Measurements from ENCODE around the gene UNC119B.

The UNC119B gene

GRCh38 chr12:120686151-120686689 lies 24.0 kb upstream of the UNC119B start:
- Histone ChIP-seq H3K27ac (peak overlapping the region; percentile 98), H3K36me3 (replicated peaks) (no peaks in the 10 kb centered on the region), H3K27me3 (replicated peaks) (no peaks in the 10 kb centered on the region), H3K4me3 (ENCODE audit: low read depth, low read length) (peak overlapping the region; percentile 82)
- no peak for TF ChIP-seq CTCF (IDR thresholded peaks at IDR 0.05; ENCODE audit: low read depth, low read length, missing control alignments)
- in situ Hi-C loops (cut with HindIII; ENCODE audit: low pct_ligation_motif_present, low sequenced_read_pairs) = no loop called here
- DNase-seq = peak; percentile 95

- peak within 1 kb of the TSS; percentile 98 for H3K27ac ChIP-seq
- peak; percentile 96 for DNase-seq
- in situ Hi-C loops (cut with HindIII; ENCODE audit: low pct_ligation_motif_present, low sequenced_read_pairs) = no loop called here
- peak; percentile 18 for TF ChIP-seq CTCF (IDR thresholded peaks at IDR 0.05; ENCODE audit: low read depth, low read length, missing control alignments)
- no peaks in the 10 kb centered on the region for H3K27me3 ChIP-seq (replicated peaks)
- no peaks in the 10 kb centered on the region for H3K36me3 ChIP-seq (replicated peaks)
- H3K4me3 ChIP-seq (ENCODE audit: low read depth, low read length) = peak within 1 kb of the TSS; percentile 82
These were observed 23.3 kb upstream of the UNC119B start, which contains the start of gene MLEC for GRCh38 chr12:120686690-120687577. TSS of gene MLEC (plus strand) at chr12:120687149. CDS start at chr12:120687297, 148 bp downstream.

- in situ Hi-C loops (cut with HindIII; ENCODE audit: low pct_ligation_motif_present, low sequenced_read_pairs) = no loop called here
- no peaks in the 10 kb centered on the region for H3K36me3 ChIP-seq (replicated peaks)
- TF ChIP-seq CTCF (IDR thresholded peaks at IDR 0.05; ENCODE audit: low read depth, low read length, missing control alignments) = no peak
- H3K27me3 ChIP-seq (replicated peaks) = no peaks in the 10 kb centered on the region
- H3K4me3 ChIP-seq (ENCODE audit: low read depth, low read length) = peak overlapping the region; percentile 82
- DNase-seq = no peak
- peak overlapping the region; percentile 98 for H3K27ac ChIP-seq
These were observed 22.5 kb upstream of the UNC119B start for GRCh38 chr12:120687578-120688289.

GRCh38 chr12:120688527-120689071 lies 21.7 kb upstream of the UNC119B start:
- Histone ChIP-seq H3K36me3 (replicated peaks) (no peaks in the 10 kb centered on the region), H3K27me3 (replicated peaks) (no peaks in the 10 kb centered on the region), H3K27ac (no peak overlapping the region), H3K4me3 (ENCODE audit: low read depth, low read length) (peak overlapping the region; percentile 82)
- DNase-seq = peak; percentile 31
- TF ChIP-seq CTCF (IDR thresholded peaks at IDR 0.05; ENCODE audit: low read depth, low read length, missing control alignments) = no peak
- in situ Hi-C loops (cut with HindIII; ENCODE audit: low pct_ligation_motif_present, low sequenced_read_pairs) = no loop called here

GRCh38 chr12:120689397-120690082 lies 20.7 kb upstream of the UNC119B start:
- no peak overlapping the region for H3K27ac ChIP-seq
- TF ChIP-seq CTCF (IDR thresholded peaks at IDR 0.05; ENCODE audit: low read depth, low read length, missing control alignments) = no peak
- H3K27me3 ChIP-seq (replicated peaks) = no peaks in the 10 kb centered on the region
- in situ Hi-C loops (cut with HindIII; ENCODE audit: low pct_ligation_motif_present, low sequenced_read_pairs) = no loop called here
- H3K4me3 ChIP-seq (ENCODE audit: low read depth, low read length) = peak overlapping the region; percentile 82
- H3K36me3 ChIP-seq (replicated peaks) = peaks cover 7% of the 10 kb centered on the region
- DNase-seq = peak; percentile 10

All from brain microvascular endothelial cell (primary cell).